HG03280 (cell line): Measurements from ENCODE around the gene FLNB.

Experiments used
- ATAC-seq: cut with Tn5 transposase; IDR thresholded peaks from one replicate; pipeline ENCODE4 v1.9.1; 2021; ENCODE audit warnings: mild to moderate bottlenecking, moderate library complexity; ENCODE audit not compliant: unreplicated experiment

Gene FLNB

GRCh38 chr3:58072763-58073130, 64.5 kb downstream of the FLNB start:
- no peak for ATAC-seq

GRCh38 chr3:58073301-58074108, 65.3 kb downstream of the FLNB start:
- ATAC-seq: no peak

- no peak for ATAC-seq
Measured at GRCh38 chr3:58074116-58074715, 66.0 kb downstream of the FLNB start.

- ATAC-seq: no peak
Measured at GRCh38 chr3:58074997-58075396, 66.8 kb downstream of the FLNB start.

GRCh38 chr3:58077596-58078285, 69.5 kb downstream of the FLNB start:
- ATAC-seq: no peak

GRCh38 chr3:58078610-58079009, 70.4 kb downstream of the FLNB start:
- no peak for ATAC-seq

GRCh38 chr3:58079773-58080172, 71.6 kb downstream of the FLNB start:
- ATAC-seq: no peak

- no peak for ATAC-seq
Measured at GRCh38 chr3:58082047-58082446, 73.8 kb downstream of the FLNB start.

GRCh38 chr3:58084166-58084565, 75.9 kb downstream of the FLNB start:
- no peak for ATAC-seq

- peak; percentile 60 for ATAC-seq
Measured at GRCh38 chr3:58084788-58085543, 76.7 kb downstream of the FLNB start.

- ATAC-seq: peak; percentile 53
Measured at GRCh38 chr3:58085616-58086015, 77.4 kb downstream of the FLNB start.

- ATAC-seq: no peak
Measured at GRCh38 chr3:58088501-58088900, 80.3 kb downstream of the FLNB start.

GRCh38 chr3:58090351-58090750, 82.1 kb downstream of the FLNB start:
- no peak for ATAC-seq

GRCh38 chr3:58092521-58092920, 84.3 kb downstream of the FLNB start:
- no peak for ATAC-seq

- no peak for ATAC-seq
Measured at GRCh38 chr3:58093574-58094195, 85.5 kb downstream of the FLNB start.

GRCh38 chr3:58094657-58095056, 86.4 kb downstream of the FLNB start:
- no peak for ATAC-seq

- ATAC-seq: no peak
Measured at GRCh38 chr3:58095603-58096138, 87.4 kb downstream of the FLNB start.

GRCh38 chr3:58098531-58098930, 90.3 kb downstream of the FLNB start:
- no peak for ATAC-seq

- no peak for ATAC-seq
Measured at GRCh38 chr3:58099865-58100264, 91.6 kb downstream of the FLNB start.

- ATAC-seq: no peak
Measured at GRCh38 chr3:58101499-58102389, 93.5 kb downstream of the FLNB start.
